ENCODE data around the gene MRGPRX1. TPM values are rescaled to one million over a fixed set of nuclear protein-coding genes. Genes with fewer than 3 reads are reported as not detected.
"Not testable (repeated sequence)": the region's sequence is repeated elsewhere in the genome, so short reads cannot be mapped to it uniquely, and the experiment has no call there.

MRGPRX1 gene
- not detected in 2 replicates for total RNA-seq

DNA sequence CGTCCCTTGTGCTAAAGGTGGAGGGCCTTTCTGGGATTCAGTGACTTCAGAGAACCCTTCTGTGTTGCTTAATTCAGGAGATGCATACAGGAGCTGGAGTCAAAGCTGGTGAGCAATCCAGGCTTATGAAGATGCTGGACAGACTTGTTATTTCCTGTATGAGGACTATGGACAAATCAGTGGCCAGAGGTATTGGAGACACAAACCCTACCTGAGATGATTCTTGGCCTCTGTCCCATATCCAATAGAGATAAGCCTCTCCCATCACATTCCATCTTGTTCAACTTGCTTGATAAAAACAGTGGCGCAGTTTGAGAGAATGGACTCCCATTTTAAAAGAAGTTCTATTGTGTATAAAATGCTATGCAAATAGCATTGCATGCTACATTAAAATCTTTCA, at the start of gene MRGPRX1:
Gene MRGPRX1, minus strand, starts transcription at position 101 of the 400 bp plus-strand sequence. CDS start 4,630 bp downstream, outside the sequence.
- DNase-seq (ENCODE audit: extremely low read depth, low read depth, low spot score) = no peak

DNA sequence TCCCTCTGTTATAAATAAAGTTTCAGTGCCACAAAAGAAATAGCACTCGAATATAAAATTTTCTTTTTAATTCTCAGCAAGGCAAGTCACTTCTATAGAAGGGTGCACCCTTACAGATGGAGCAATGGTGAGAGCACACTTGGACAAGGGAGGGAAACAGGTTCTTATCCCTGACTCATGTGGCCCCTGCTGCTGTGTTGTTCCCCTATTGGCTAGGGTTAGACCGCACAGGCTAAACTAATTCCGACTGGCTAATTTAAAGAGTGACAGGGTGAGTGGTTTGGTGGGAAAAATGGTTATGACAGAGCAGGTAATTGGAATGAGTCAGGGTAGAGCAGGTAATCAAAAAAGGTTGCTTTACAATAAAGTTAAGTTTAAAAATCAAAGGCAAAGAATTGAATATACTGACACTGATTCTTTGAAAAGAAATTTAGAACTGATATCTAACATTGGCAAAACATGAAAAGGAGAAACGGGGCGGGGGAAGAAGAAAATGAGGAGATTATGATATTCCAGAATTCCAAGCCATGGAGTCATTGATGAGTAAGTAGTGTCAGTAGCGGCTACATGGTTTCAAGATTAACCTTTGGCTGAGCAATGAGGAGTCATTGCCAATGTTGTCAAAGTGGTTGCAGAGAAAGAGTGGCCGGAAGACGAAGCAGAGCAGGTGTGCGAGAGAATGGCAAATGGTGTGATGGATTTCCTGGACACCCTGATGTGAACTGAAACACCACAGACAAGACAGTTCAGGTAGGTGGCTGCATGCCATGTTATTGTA, 48.4 kb upstream of the MRGPRX1 start:
- DNase-seq (ENCODE audit: extremely low read depth, low read depth, low spot score) = no peak

DNA sequence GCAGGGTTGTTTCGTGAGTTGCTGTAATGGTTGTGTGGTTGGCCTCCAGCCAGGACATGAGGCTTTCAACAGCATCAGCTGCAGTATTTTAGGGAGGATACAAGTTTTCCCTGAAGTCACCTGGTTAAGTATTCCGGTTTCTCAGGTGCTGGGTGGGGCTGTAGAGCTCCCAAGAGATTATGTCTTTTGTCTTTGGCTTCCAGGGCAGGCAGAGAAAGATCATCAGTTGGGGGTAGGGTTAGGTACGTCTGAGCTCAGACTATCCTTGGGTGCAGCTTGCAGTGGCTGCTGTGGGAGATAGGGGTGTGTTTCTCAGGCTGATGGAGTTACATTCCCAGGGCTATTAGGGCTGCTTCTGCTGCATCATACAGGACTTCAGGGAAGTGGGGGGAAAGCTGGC, 47.5 kb upstream of the MRGPRX1 start:
- DNase-seq (ENCODE audit: extremely low read depth, low read depth, low spot score) = no peak

DNA sequence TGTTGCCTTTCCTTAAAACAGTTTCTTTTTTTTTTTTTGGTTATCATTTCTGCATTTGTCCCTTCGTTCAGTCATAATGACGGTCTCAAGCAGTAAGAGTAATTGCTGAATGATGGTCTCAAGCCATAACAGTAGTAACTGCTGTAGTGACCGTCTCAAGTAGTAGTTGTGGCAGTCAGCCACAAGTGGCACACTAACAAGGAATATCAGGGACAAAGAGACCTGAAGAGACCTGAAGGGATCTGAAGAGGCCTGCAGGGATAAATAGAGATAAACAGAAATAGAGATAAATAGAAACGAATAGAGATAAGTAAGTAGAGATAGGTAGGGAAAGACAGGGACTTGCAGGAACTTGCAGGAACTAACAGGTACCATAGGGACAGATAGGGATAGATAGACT, 42.7 kb upstream of the MRGPRX1 start:
- no peak for DNase-seq (ENCODE audit: extremely low read depth, low read depth, low spot score)

DNA sequence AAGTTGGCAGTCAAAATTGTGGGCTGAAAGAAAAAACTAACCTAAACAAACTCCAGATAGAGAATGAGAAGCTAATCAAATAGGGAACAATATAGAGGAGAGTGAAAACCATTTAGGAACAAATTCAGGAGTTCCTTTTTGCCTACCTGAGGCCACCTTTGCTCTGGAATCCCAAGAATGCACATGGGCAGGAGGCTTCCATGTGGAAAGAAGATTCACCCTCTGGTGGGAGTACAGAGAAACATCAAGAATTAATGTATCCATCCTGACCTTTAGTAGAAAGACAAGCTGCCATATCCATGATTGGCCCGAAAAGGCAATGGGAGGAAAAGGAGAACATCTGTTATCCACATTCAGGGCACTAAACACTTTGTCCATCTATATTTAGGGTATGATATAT, 35.0 kb upstream of the MRGPRX1 start:
- DNase-seq (ENCODE audit: extremely low read depth, low read depth, low spot score) = no peak

- DNase-seq (ENCODE audit: extremely low read depth, low read depth, low spot score) = no peak
These were observed 33.1 kb upstream of the MRGPRX1 start for GRCh38 chr11:18972336-18972735.

GRCh38 chr11:18969720-18970119, 30.5 kb upstream of the MRGPRX1 start:
- no peak for DNase-seq (ENCODE audit: extremely low read depth, low read depth, low spot score)

- no peak for DNase-seq (ENCODE audit: extremely low read depth, low read depth, low spot score)
These were observed 19.2 kb upstream of the MRGPRX1 start for GRCh38 chr11:18958221-18958910.

DNA sequence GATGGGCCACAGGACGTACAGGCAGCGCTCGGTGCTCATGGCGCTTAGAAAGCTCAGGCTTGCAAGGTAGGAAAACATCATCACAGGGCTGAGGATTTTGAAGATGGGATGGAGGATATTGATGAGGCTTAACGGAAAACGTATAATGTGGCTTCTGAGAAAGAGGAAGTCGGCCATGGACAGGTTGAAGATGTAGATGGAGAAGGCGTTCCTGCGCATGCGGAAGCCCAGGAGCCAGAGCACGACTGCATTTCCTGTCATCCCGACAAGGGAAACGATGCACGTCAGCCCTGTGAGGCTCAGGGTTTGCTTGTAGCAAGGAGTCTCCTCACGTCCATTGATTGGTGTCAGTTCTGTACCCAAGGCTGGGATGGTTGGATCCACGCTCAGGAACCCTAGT, 17.4 kb upstream of the MRGPRX1 start:
- no peak for DNase-seq (ENCODE audit: extremely low read depth, low read depth, low spot score)

DNA sequence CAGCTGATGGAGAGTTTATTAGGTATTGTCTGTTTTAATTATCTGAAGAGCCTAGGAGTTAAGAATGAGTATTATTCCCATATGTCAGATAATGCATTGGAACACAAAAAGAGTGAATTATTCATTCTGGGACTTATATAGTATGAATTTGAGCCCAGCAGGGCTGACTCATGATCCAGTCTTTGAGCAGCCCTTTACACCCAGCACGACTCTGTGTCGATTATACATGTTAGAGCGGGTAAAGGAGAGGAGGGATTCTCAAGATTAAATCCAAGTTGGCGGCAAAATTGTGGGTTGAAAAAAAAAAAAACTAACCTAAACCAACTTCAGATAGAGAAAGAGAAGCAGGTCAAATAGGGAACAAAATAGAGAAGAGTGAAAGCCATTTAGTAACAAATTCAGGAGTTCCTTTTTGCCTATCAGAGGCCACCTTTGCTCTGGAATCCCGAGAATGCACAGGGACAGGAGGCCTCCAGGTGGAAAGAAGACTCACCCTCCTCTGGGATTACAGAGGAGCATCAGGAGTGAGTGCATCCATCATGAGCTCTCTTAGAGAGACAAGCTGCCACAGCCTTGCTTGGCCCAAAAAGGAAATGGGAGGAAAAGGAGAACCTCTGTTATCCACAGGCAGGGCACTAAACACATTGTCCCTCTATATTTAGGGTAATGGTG, 3.1 kb downstream of the MRGPRX1 start:
- no peak for DNase-seq (ENCODE audit: extremely low read depth, low read depth, low spot score)

DNA sequence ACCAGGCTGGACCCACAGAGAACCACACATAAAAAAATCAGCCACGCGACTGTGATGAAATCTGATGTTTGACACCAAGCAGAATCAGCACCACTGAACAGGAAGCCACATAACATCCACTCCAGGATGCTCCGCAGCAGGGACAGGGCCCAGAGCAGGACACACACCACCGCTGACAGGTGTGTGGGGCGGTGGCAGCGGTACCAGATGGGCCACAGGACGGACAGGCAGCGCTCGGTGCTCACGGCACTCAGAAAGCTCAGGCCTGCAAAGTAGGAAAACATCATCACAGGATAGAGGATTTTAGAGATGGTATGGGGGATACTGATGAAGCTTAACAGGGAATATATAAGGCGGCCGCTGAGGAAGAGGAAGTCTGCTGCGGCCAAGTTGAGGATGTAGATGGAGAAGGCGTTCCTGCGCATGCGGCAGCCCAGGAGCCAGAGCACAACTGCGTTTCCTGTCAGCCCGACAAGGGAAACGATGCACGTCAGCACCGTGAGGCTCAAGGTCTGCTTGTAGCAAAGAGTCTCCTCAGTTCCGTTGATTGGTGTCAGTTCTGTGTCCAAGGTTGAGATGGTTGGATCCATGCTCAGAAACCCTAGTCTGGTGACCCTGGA, 4.9 kb downstream of the MRGPRX1 start:
- no peak for DNase-seq (ENCODE audit: extremely low read depth, low read depth, low spot score)

DNA sequence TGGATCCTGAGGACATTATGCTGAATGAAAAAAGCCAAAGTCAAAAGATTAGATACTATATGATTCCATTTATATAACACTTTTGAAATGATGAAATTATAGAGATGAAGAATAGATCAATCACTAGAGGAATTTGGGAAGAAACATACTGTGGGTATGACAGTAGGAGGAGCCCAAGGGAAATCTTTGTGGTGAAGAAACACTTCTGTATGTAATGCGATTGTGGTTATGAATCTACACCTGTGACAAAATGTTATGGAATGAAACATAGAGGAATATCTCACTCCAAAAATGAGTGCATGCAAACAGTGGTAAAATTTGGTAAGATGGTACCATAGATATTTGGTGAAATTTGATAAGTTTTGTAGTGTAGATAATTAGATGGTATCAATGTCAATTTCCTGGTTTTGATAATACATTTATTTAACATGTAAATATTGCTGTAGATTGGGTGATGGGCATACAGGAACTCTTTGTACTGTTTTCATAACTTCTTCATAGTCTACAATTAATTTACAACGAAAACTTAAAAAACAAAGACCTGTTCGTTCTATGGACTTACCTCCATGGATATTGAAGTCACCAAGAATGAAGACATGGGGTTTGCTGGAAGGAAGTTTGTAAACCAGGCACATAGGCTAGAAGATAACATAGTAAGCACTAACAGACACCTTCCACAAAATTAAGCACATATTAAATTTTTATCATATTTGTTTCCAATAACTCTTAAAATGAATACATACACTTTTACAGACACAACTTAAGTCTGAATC, 11.5 kb downstream of the MRGPRX1 start:
- DNase-seq (ENCODE audit: extremely low read depth, low read depth, low spot score) = no peak

DNA sequence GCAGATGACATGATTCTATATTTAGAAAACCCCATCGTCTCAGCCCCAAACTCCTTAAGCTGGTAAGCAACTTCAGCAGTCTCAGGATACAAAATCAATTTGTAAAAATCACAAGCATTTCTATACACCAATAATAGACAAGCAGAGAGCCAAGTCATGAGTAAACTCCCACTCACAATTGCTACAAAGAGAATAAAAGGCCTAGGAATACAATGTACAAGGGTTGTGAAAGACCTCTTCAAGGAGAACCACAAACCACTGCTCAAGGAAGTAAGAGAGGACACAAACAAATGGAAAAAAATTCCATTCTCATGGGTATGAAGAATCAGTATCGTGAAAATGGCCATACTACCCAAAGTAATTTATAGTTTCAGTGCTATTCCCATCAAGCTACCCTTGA, 13.8 kb downstream of the MRGPRX1 start:
- DNase-seq (ENCODE audit: extremely low read depth, low read depth, low spot score) = not testable (repeated sequence)

GRCh38 chr11:18912883-18913282, 26.3 kb downstream of the MRGPRX1 start:
- DNase-seq (ENCODE audit: extremely low read depth, low read depth, low spot score) = no peak

- DNase-seq (ENCODE audit: extremely low read depth, low read depth, low spot score) = no peak
These were observed 31.8 kb downstream of the MRGPRX1 start for GRCh38 chr11:18907391-18907790.

GRCh38 chr11:18900637-18901036, 38.6 kb downstream of the MRGPRX1 start:
- not testable (repeated sequence) for DNase-seq (ENCODE audit: extremely low read depth, low read depth, low spot score)

DNA sequence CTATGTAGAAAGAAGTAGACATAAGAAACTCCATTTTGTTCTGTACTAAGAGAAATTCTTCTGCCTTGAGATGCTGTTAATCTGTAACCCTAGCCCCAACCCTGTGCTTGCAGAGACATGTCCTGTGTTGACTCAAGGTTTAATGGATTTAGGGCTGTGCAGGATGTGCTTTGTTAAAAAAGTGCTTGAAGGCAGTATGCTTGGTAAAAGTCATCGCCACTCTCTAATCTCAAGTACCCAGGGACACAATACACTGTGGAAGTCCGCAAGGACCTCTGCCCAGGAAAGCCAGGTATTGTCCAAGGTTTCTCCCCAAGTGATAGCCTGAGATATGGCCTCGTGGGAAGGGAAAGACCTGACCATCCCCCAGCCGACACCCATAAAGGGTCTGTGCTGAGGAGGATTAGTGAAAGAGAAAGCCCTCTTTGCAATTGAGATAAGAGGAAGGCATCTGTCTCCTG, 39.0 kb downstream of the MRGPRX1 start:
- not testable (repeated sequence) for DNase-seq (ENCODE audit: extremely low read depth, low read depth, low spot score)

DNA sequence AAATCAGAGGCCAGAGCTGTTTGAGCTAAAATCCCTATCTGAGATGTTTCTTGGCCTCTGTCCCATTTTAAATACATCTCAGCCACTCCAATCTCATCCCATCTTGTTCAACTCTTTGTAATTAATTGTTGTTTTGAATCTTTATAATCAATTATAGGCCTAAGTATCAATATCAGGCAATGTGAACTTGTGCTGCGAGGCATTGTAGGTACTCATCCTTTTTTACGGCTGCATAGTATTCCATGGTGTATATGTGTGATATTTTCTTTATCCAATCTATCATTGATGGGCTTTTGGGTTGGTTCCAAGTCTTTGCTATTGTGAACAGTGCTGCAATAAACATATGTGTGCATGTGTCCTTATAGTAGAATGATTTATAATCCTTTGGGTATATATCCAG, 47.5 kb downstream of the MRGPRX1 start:
- not testable (repeated sequence) for DNase-seq (ENCODE audit: extremely low read depth, low read depth, low spot score)

GRCh38 chr11:18890615-18891014, 48.6 kb downstream of the MRGPRX1 start:
- DNase-seq (ENCODE audit: extremely low read depth, low read depth, low spot score) = no peak

All from glomerular endothelial cell (primary cell).